HL-60/S4 (cell line): ENCODE results near the gene MDM4.

ENCODE experiments used
- in situ Hi-C: fragments of 300-500 bp; cut with MboI; formaldehyde crosslinking; loops from 2 replicates; pipeline ENCODE4 v1.14.3; 2022; ENCODE audit warnings: low sequenced_read_pairs

Gene MDM4

GRCh38 chr1:204487256-204487615 lies 29.0 kb upstream of the MDM4 start:
- in situ Hi-C loops: no loop called here

GRCh38 chr1:204491655-204492054 lies 24.6 kb upstream of the MDM4 start:
- in situ Hi-C loops: no loop called here

- in situ Hi-C loops: no loop called here
Observed at GRCh38 chr1:204493145-204493983, 22.8 kb upstream of the MDM4 start.

GRCh38 chr1:204493984-204494280 lies 22.3 kb upstream of the MDM4 start:
- in situ Hi-C loops: no loop called here

GRCh38 chr1:204494281-204495077 lies 21.7 kb upstream of the MDM4 start, which contains the start of gene PIK3C2B:
TSS of gene PIK3C2B (minus strand) at chr1:204494805. CDS start at chr1:204469802, 25,003 bp downstream.
- in situ Hi-C loops: no loop called here

GRCh38 chr1:204495078-204495753 lies 21.0 kb upstream of the MDM4 start:
- in situ Hi-C loops: no loop called here

- in situ Hi-C loops: no loop called here
Observed at GRCh38 chr1:204495777-204496176, 20.4 kb upstream of the MDM4 start.

- in situ Hi-C loops: no loop called here
Observed at GRCh38 chr1:204498981-204499380, 17.2 kb upstream of the MDM4 start.

- in situ Hi-C loops: loop anchor here (5.0 kb wide), 1 partner anchor 52 kb away; no protein-coding TSS in a partner anchor
Observed at GRCh38 chr1:204499511-204500468, 16.4 kb upstream of the MDM4 start.

- in situ Hi-C loops: loop anchor here (5.0 kb wide), 1 partner anchor 55 kb away; no protein-coding TSS in a partner anchor
Observed at GRCh38 chr1:204502241-204502640, 14.0 kb upstream of the MDM4 start.

- in situ Hi-C loops: loop anchor here (5.0 kb wide), 1 partner anchor 56 kb away; no protein-coding TSS in a partner anchor
Observed at GRCh38 chr1:204503122-204503912, 12.9 kb upstream of the MDM4 start.

GRCh38 chr1:204503913-204504519 lies 12.2 kb upstream of the MDM4 start:
- in situ Hi-C loops: loop anchor here (5.0 kb wide), 1 partner anchor 57 kb away; no protein-coding TSS in a partner anchor

GRCh38 chr1:204505674-204506200 lies 10.5 kb upstream of the MDM4 start:
- in situ Hi-C loops: no loop called here

GRCh38 chr1:204506201-204506968 lies 9.8 kb upstream of the MDM4 start:
- in situ Hi-C loops: no loop called here

- in situ Hi-C loops: no loop called here
Observed at GRCh38 chr1:204506969-204507316, 9.3 kb upstream of the MDM4 start.

GRCh38 chr1:204507317-204508105 lies 8.7 kb upstream of the MDM4 start:
- in situ Hi-C loops: no loop called here

- in situ Hi-C loops: no loop called here
Observed at GRCh38 chr1:204509186-204509635, 7.0 kb upstream of the MDM4 start.
